SU-DHL-6 (cell line): ENCODE data around the gene PLXDC2.

Source experiments
- H2AFZ ChIP-seq: fragments of 200-600 bp; sonication (generic); 2 replicates; pipeline ENCODE4 v1.6.1; 2014; ENCODE audit warnings: low read depth, mild to moderate bottlenecking, moderate library complexity, mixed read lengths, antibody characterized with exemption, low read length; ENCODE audit not compliant: severe bottlenecking
- H3F3A ChIP-seq: fragments of 200-600 bp; shearing (Covaris generic); 2 replicates; pipeline ENCODE4 v1.6.0; 2016; ENCODE audit warnings: antibody characterized with exemption, mild to moderate bottlenecking; ENCODE audit not compliant: insufficient read depth
- H3K27ac ChIP-seq: fragments of 200-600 bp; sonication (generic); 2 replicates; pipeline ENCODE4 v1.5.1; 2016; ENCODE audit warnings: low read depth, mild to moderate bottlenecking, low read length, moderate library complexity, mixed read lengths
- H3K27me3 ChIP-seq: fragments of 200-600 bp; sonication (generic), shearing (Covaris generic); 2 replicates; pipeline ENCODE4 v1.6.0; 2014; ENCODE audit warnings: mild to moderate bottlenecking, low read length
- H3K36me3 ChIP-seq: fragments of 200-600 bp; sonication (generic); 2 replicates; pipeline ENCODE4 v1.6.1; 2014; ENCODE audit warnings: mild to moderate bottlenecking, low read length, mixed read lengths
- H3K4me2 ChIP-seq: fragments of 300-600, 200-600 bp; shearing (Covaris generic), sonication (generic); 2 replicates; pipeline ENCODE4 v1.6.0; 2014; ENCODE audit warnings: low read length, low read depth, mild to moderate bottlenecking; ENCODE audit not compliant: poor library complexity, severe bottlenecking
- H3K4me3 ChIP-seq: fragments of 200-600 bp; sonication (generic); 2 replicates; pipeline ENCODE4 v1.5.1; 2014; ENCODE audit warnings: antibody characterized with exemption, low read length, mild to moderate bottlenecking, mixed read lengths; ENCODE audit not compliant: insufficient read depth, poor library complexity, severe bottlenecking
- H3K79me2 ChIP-seq: fragments of 200-600 bp; sonication (generic); 2 replicates; pipeline ENCODE4 v1.6.1; 2014; ENCODE audit warnings: mild to moderate bottlenecking, low read length, moderate library complexity; ENCODE audit not compliant: insufficient read depth
- H3K9ac ChIP-seq: fragments of 200-600 bp; sonication (generic); 2 replicates; pipeline ENCODE4 v1.7.0; 2014; ENCODE audit warnings: mild to moderate bottlenecking, low read length
- H3K9me2 ChIP-seq: fragments of 200-600 bp; sonication (generic); replicated peaks from 2 replicates; pipeline ENCODE4 v1.6.1; 2014; ENCODE audit warnings: low read length; ENCODE audit not compliant: insufficient read depth
- H3K9me3 ChIP-seq: fragments of 200-600 bp; sonication (generic); 2 replicates; pipeline ENCODE4 v1.6.1; 2014; ENCODE audit warnings: low read length, mixed read lengths; ENCODE audit not compliant: insufficient read depth
- H4K20me1 ChIP-seq: fragments of 200-600 bp; sonication (generic); 2 replicates; pipeline ENCODE4 v1.6.1; 2014; ENCODE audit warnings: low read depth, mild to moderate bottlenecking, antibody characterized with exemption, low read length, moderate library complexity, mixed read lengths
- EZH2phosphoT487 ChIP-seq: fragments of 200-600 bp; sonication (generic), shearing (Covaris generic); conservative IDR thresholded peaks from 2 replicates; pipeline ENCODE4 v1.6.1; 2018; ENCODE audit warnings: mild to moderate bottlenecking, antibody characterized with exemption, low read length, moderate library complexity, mixed read lengths
- TF ChIP-seq, protein P1 (sequence below): fragments of 200-600 bp; sonication (generic); IDR thresholded peaks from one replicate; pipeline ENCODE4 v1.5.1; 2017; ENCODE audit warnings: antibody characterized with exemption, mild to moderate bottlenecking, low read length, moderate library complexity; ENCODE audit not compliant: insufficient read depth, poor library complexity, severe bottlenecking

The PLXDC2 gene

GRCh38 chr10:19832699-19833098, 16.5 kb downstream of the PLXDC2 start:
- no peak overlapping the region for H3K4me2 ChIP-seq
- H3F3A ChIP-seq: no peaks in the 10 kb centered on the region
- no peak overlapping the region for H3K4me3 ChIP-seq
- H3K9me3 ChIP-seq: no peaks in the 10 kb centered on the region
- H3K27me3 ChIP-seq: no peaks in the 10 kb centered on the region
- H3K36me3 ChIP-seq: no peaks in the 10 kb centered on the region
- H3K9ac ChIP-seq: no peak overlapping the region
- TF ChIP-seq, protein P1, sequence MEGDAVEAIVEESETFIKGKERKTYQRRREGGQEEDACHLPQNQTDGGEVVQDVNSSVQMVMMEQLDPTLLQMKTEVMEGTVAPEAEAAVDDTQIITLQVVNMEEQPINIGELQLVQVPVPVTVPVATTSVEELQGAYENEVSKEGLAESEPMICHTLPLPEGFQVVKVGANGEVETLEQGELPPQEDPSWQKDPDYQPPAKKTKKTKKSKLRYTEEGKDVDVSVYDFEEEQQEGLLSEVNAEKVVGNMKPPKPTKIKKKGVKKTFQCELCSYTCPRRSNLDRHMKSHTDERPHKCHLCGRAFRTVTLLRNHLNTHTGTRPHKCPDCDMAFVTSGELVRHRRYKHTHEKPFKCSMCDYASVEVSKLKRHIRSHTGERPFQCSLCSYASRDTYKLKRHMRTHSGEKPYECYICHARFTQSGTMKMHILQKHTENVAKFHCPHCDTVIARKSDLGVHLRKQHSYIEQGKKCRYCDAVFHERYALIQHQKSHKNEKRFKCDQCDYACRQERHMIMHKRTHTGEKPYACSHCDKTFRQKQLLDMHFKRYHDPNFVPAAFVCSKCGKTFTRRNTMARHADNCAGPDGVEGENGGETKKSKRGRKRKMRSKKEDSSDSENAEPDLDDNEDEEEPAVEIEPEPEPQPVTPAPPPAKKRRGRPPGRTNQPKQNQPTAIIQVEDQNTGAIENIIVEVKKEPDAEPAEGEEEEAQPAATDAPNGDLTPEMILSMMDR: no peak
- no peak for TF ChIP-seq EZH2phosphoT487
- no peak overlapping the region for H2AFZ ChIP-seq
- no peaks in the 10 kb centered on the region for H4K20me1 ChIP-seq
- H3K79me2 ChIP-seq: no peaks in the 10 kb centered on the region
- no peaks in the 10 kb centered on the region for H3K9me2 ChIP-seq
- no peak overlapping the region for H3K27ac ChIP-seq

DNA sequence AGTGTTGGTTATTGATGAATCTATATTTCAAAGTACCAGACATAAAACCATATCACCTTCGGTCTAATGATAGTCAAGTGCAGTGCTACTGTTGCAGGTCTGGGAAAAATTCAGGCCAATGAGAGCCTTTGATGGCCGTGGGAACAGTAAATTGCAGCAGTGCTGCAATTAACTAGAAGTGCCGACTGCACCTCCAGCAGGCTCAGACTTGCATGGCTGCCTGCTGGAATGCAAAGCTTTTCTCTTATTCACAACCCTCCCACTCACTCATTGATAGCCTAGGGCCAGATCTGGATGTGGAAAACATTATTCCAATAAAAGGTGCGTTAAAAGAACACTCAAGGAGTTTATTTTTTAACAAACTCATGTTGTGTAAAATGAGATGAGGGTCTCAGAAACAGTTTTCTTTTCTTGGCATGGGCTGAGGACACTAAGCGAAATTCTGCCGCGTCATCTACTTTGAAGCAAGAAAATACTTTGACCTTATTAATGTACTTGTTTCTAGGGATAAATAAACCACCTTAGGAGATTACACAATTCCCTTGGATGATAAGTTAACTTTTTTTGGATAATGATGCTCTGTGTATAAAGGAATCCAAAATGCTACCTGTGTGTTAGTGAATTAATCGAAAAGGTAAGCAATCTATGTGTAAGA, 17.1 kb downstream of the PLXDC2 start:
- Histone ChIP-seq H3K4me2 (no peak overlapping the region), H3K27me3 (no peaks in the 10 kb centered on the region), H3K4me3 (no peak overlapping the region), H3F3A (no peaks in the 10 kb centered on the region), H3K9me2 (no peaks in the 10 kb centered on the region), H3K79me2 (no peaks in the 10 kb centered on the region), H3K9me3 (no peaks in the 10 kb centered on the region), H4K20me1 (no peaks in the 10 kb centered on the region), H2AFZ (no peak overlapping the region), H3K36me3 (no peaks in the 10 kb centered on the region), H3K27ac (no peak overlapping the region), H3K9ac (no peak overlapping the region)
- TF ChIP-seq EZH2phosphoT487: no peak
- TF ChIP-seq, protein P1: no peak

DNA sequence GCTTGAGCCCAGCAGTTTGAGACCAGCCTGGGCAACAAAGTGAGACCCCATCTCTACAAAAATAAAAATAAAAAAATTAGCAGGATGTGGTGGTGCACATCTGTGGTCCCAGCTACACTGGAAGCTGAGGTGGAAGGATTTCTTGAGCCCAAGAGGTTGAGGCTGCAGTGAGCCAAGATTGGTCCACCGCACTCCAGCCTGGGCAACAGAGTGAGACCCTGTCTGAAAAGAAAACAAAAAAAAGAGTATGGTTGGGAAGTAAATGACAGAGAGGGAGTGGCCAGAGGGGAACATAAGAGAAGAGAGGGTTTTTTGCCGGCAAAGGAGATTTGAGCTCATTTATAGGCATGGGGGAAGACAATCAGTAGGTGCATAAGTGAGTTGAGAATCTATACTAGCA, 19.7 kb downstream of the PLXDC2 start:
- Histone ChIP-seq H3K4me2 (no peak overlapping the region), H3K4me3 (no peak overlapping the region), H3K9ac (no peak overlapping the region), H2AFZ (no peak overlapping the region), H3K79me2 (no peaks in the 10 kb centered on the region), H3K27me3 (no peaks in the 10 kb centered on the region), H3K9me3 (no peaks in the 10 kb centered on the region), H3K27ac (no peak overlapping the region), H3K9me2 (no peaks in the 10 kb centered on the region), H4K20me1 (no peaks in the 10 kb centered on the region), H3F3A (no peaks in the 10 kb centered on the region), H3K36me3 (no peaks in the 10 kb centered on the region)
- TF ChIP-seq EZH2phosphoT487: no peak
- TF ChIP-seq, protein P1: no peak
